GM23338 (cell line): ENCODE data around the gene USP48. TPM values are rescaled to one million over a fixed set of nuclear protein-coding genes. Genes with fewer than 3 reads are reported as not detected.

Source experiments
- ETS1 ChIP-seq: IDR thresholded peaks from 2 replicates; pipeline ENCODE4 v1.6.1; 2016; ENCODE audit warnings: antibody characterized with exemption
- EZH2 ChIP-seq: fragments of 200-600 bp; sonication (generic); IDR thresholded peaks from one replicate; pipeline ENCODE4 v1.8.0; 2017; ENCODE audit warnings: antibody characterized with exemption, mild to moderate bottlenecking, low read depth; ENCODE audit not compliant: unreplicated experiment
- NANOG ChIP-seq: IDR thresholded peaks from 2 replicates; pipeline ENCODE4 v1.6.1; 2016; ENCODE audit warnings: antibody characterized with exemption, borderline replicate concordance
- ZNF462 ChIP-seq: fragments of 250-450 bp; sonication (Bioruptor Pico); IDR thresholded peaks from 2 replicates; pipeline ENCODE4 v1.5.0; 2020; ENCODE audit warnings: mild to moderate bottlenecking, moderate library complexity
- polyA plus RNA-seq: library from polyadenylated mRNA; unstranded; fragments of >200 nt; fragmentation: Nextera tagmentation; extraction: Ambion mirVana; gene quantifications from 2 replicates; pipeline ENCODE4 v1.2.1, GENCODE V29; 2016
- total RNA-seq: library from RNA; depleted of rRNA; stranded (reverse); fragments of >200 nt; shearing (Covaris generic); gene quantifications from 2 replicates; pipeline ENCODE4 v1.2.3, GENCODE V29; 2014
- TF ChIP-seq, protein P1 (sequence below): IDR thresholded peaks from one replicate; pipeline ENCODE4 v1.6.1; 2018; ENCODE audit warnings: antibody characterized with exemption; ENCODE audit not compliant: unreplicated experiment

Gene USP48
- total and polyA plus RNA-seq, 2 experiments from 2014 or later = 85.9 to 151 TPM

DNA sequence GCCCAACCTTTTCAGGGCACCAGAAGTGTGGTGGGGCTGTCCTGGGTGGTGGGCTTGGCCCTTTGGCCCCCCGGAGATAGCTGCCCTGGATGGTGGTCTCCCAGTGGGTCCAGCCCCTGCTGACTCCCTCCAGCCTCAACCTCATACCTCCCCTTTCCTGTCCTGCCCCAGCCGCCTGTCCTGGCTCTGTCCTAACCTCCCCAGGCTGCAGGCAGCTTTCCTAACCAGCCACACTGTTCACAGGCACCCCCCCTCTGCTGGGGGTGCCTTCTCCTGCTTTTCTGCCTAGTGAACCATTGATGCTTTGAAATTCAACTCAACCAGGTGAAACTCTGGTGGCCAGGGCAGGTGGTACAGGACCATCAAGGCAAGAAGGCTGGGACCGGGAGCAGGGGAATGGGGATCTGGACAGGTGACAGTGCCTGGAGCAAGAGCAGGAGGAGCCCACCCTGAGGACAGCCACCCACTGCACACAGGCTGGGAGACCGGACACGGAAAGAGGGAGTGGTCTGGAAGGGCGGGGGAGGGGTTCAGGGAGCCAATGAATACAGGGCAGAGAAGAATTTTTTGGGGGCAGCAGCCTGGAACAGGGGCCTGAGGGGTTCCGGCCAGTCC is 149.7 kb downstream of the USP48 start (continued):
- TF ChIP-seq ZNF462 (CRISPR knock-in tag) (no peak), EZH2 (no peak), NANOG (no peak), ETS1 (no peak)
- TF ChIP-seq, protein P1, sequence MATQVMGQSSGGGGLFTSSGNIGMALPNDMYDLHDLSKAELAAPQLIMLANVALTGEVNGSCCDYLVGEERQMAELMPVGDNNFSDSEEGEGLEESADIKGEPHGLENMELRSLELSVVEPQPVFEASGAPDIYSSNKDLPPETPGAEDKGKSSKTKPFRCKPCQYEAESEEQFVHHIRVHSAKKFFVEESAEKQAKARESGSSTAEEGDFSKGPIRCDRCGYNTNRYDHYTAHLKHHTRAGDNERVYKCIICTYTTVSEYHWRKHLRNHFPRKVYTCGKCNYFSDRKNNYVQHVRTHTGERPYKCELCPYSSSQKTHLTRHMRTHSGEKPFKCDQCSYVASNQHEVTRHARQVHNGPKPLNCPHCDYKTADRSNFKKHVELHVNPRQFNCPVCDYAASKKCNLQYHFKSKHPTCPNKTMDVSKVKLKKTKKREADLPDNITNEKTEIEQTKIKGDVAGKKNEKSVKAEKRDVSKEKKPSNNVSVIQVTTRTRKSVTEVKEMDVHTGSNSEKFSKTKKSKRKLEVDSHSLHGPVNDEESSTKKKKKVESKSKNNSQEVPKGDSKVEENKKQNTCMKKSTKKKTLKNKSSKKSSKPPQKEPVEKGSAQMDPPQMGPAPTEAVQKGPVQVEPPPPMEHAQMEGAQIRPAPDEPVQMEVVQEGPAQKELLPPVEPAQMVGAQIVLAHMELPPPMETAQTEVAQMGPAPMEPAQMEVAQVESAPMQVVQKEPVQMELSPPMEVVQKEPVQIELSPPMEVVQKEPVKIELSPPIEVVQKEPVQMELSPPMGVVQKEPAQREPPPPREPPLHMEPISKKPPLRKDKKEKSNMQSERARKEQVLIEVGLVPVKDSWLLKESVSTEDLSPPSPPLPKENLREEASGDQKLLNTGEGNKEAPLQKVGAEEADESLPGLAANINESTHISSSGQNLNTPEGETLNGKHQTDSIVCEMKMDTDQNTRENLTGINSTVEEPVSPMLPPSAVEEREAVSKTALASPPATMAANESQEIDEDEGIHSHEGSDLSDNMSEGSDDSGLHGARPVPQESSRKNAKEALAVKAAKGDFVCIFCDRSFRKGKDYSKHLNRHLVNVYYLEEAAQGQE = no peak
